Occipital lobe (tissue), 3 donors: ENCODE results near the gene ST13. TPM values are rescaled to one million over a fixed set of nuclear protein-coding genes. Genes with fewer than 3 reads are reported as not detected.
"Not testable (repeated sequence)": the region's sequence is repeated elsewhere in the genome, so short reads cannot be mapped to it uniquely, and the experiment has no call there.

Experiments used
- DNase-seq: peaks from one replicate; lab custom pipeline; 2025; lab: John Stamatoyannopoulos, UW
- small RNA-seq: library from RNA; depleted of rRNA; stranded (forward); fragments of <200 nt; gene quantifications from one replicate; pipeline ENCODE3, GENCODE V24; 2014
- total RNA-seq: library from RNA; depleted of rRNA; stranded (reverse); fragments of >200 nt; gene quantifications from one replicate; pipeline ENCODE4 v1.2.3, GENCODE V29; 2014

ST13 gene
- total RNA-seq, 1 donor from 2014 or later: 148 TPM

DNA sequence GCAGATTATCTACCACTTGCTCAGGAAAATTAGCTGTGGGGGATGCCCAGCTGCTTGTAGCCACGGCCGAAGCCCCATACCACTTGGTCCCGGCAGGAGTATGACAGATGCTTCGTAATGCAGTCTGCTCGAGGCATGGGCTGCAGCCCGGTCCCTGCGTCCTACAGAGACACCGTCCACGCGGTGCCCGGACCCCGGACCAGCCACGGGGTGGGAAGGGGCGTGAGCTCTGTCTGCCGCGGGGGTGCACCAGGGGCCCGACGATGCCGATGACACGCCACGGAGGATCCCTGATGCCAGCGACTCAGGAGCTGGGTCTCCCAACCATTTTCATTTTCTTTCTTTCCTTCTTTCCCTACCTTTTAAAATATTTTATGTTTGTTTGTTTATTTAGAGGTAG lies 67.3 kb downstream of the ST13 start:
- DNase-seq: no peak

DNA sequence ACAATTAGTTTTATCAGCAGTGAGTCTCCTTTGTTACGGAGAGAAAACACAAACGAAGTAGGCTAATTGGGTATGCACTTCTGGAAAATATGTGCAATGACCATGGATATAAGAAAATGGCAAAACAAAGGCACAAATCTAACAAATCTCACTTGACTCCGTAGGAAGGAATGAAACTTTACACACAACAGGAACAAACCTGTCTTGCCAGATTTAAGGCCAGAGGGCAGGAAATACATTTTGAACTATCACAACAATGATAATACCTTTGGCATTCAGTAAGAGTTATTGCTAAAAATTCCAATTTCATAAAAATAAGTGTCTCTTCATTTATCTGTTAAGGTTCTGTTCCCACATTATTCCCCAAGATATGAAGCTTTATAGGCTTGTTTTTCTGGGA lies 73.9 kb downstream of the ST13 start:
- no peak for DNase-seq

DNA sequence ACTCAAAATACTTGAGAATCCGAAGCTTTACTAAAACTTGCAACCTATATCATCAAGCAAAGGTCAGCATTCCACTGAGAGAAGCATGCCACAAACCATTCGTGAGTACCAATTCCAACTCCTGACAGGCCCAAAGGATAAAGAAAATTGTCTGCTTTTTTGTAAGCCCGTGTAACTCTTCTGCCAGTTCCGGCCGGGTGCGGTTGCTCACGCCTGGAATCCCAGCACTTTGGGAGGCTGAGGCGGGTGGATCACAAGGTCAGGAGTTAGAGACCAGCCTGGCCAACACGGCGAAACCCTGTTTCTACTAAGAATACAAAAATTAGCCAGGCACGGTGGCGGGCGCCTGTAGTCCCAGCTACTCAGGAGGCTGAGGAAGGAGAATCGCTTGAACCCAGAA lies 74.7 kb downstream of the ST13 start:
- not testable (repeated sequence) for DNase-seq

Small RNA genes within 50 kb of the gene (small RNA-seq; reads per million reads assigned to genes)
- gene JTBP1 (not detected), gene MIR4766 (not detected)

Other genes with a start within 250 kb of the ST13 start
- 33.4 TPM for gene MRTFA, start 219.9 kb downstream of the ST13 start, total RNA-seq
- 0.62 TPM for gene MCHR1, start 177.2 kb downstream of the ST13 start, total RNA-seq
- gene SLC25A17, start 37.3 kb downstream of the ST13 start, total RNA-seq: 32.1 TPM
- 6.4 TPM for gene XPNPEP3, start 509 bp upstream of the ST13 start, total RNA-seq
- gene DNAJB7, start 5.5 kb upstream of the ST13 start, total RNA-seq: not detected
- 83.9 TPM for gene RBX1, start 94.7 kb upstream of the ST13 start, total RNA-seq
- gene EP300, start 236.0 kb upstream of the ST13 start, total RNA-seq: 68.9 TPM